IMR-90 (cell line): Measurements from ENCODE around the gene OBP2A. TPM values are rescaled to one million over a fixed set of nuclear protein-coding genes. Genes with fewer than 3 reads are reported as not detected.

Experiments
- ATAC-seq: fragments of 200-7000 bp; cut with Tn5 transposase; 2 replicates; pipeline ENCODE4 v1.9.1; 2020; ENCODE audit warnings: low read depth, mild to moderate bottlenecking, moderate library complexity
- BruUV-seq: library from RNA; stranded (reverse); fragments of 400-500 nt; replicated peaks from 2 replicates; lab custom pipeline; 2021; lab: Mats Ljungman, UMichigan
- CTCF ChIA-PET: fragments of 300-600 bp; formaldehyde crosslinking; extraction: SDS; loops from one replicate; lab custom pipeline; 2021; ENCODE audit warnings: antibody characterized with exemption; lab: Yijun Ruan, JAX
- POLR2A ChIA-PET: fragments of 300-600 bp; sonication (Branson Sonifier 250); formaldehyde crosslinking; loops from one replicate; lab custom pipeline; 2022; ENCODE audit warnings: antibody characterized with exemption; ENCODE audit not compliant: unreplicated experiment; lab: Charles Lee
- DNase-seq: peaks from one replicate; pipeline ENCODE4 v3.0.0; 2013
- H2AFZ ChIP-seq: replicated peaks from 2 replicates; pipeline ENCODE3; 2013; ENCODE audit warnings: low read length, mild to moderate bottlenecking; ENCODE audit not compliant: poor library complexity
- H2AK5ac ChIP-seq: 2 replicates; pipeline ENCODE4 v1.6.1; 2013; ENCODE audit warnings: low read depth, low read length, inconsistent platforms
- H2AK9ac ChIP-seq: replicated peaks from 2 replicates; pipeline ENCODE3; 2013; ENCODE audit warnings: mild to moderate bottlenecking, low read depth, low read length, moderate library complexity; ENCODE audit not compliant: poor library complexity
- H2BK120ac ChIP-seq: 2 replicates; pipeline ENCODE4 v1.6.1; 2013; ENCODE audit warnings: low read depth, low read length, inconsistent platforms
- H2BK15ac ChIP-seq: 3 replicates; pipeline ENCODE4 v1.6.1; 2013; ENCODE audit warnings: low read depth, low read length, inconsistent platforms
- H2BK20ac ChIP-seq: 2 replicates; pipeline ENCODE4 v1.6.1; 2013; ENCODE audit warnings: low read depth, mild to moderate bottlenecking, inconsistent platforms, low read length, moderate library complexity
- H2BK5ac ChIP-seq: 2 replicates; pipeline ENCODE4 v1.6.1; 2013; ENCODE audit warnings: mild to moderate bottlenecking, low read depth, low read length, inconsistent platforms; ENCODE audit not compliant: poor library complexity, severe bottlenecking
- H3K14ac ChIP-seq: replicated peaks from 2 replicates; pipeline ENCODE4 v1.6.1; 2013; ENCODE audit warnings: low read depth, low read length, inconsistent platforms
- H3K18ac ChIP-seq: 2 replicates; pipeline ENCODE4 v1.6.1; 2013; ENCODE audit warnings: low read depth, low read length, control low read depth
- H3K23ac ChIP-seq: 2 replicates; pipeline ENCODE4 v1.6.1; 2013; ENCODE audit warnings: low read depth, low read length, inconsistent platforms
- H3K27ac ChIP-seq: 2 replicates; pipeline ENCODE4 v1.5.1; 2013; ENCODE audit warnings: mild to moderate bottlenecking, control low read depth, low read length; ENCODE audit not compliant: insufficient read depth
- H3K27me3 ChIP-seq: 2 replicates; pipeline ENCODE4 v1.6.1; 2013; ENCODE audit warnings: low read length; ENCODE audit not compliant: control insufficient read depth, insufficient read depth
- H3K36me3 ChIP-seq: 2 replicates; pipeline ENCODE4 v1.6.1; 2013; ENCODE audit warnings: low read length, mixed read lengths; ENCODE audit not compliant: control insufficient read depth, insufficient read depth
- H3K4ac ChIP-seq: 2 replicates; pipeline ENCODE4 v1.6.1; 2013; ENCODE audit warnings: low read depth, low read length, inconsistent platforms
- H3K4me1 ChIP-seq: 2 replicates; pipeline ENCODE4 v1.6.1; 2013; ENCODE audit warnings: low read length, mixed read lengths; ENCODE audit not compliant: control insufficient read depth, insufficient read depth
- H3K4me2 ChIP-seq: 2 replicates; pipeline ENCODE4 v1.6.1; 2013; ENCODE audit warnings: low read depth, mild to moderate bottlenecking, control low read depth, low read length, moderate library complexity
- H3K4me3 ChIP-seq: 2 replicates; pipeline ENCODE4 v1.5.1; 2013; ENCODE audit warnings: low read depth, mild to moderate bottlenecking, control low read depth, low read length, moderate library complexity; ENCODE audit not compliant: insufficient read depth
- H3K56ac ChIP-seq: 2 replicates; pipeline ENCODE4 v1.6.1; 2013; ENCODE audit warnings: low read length, inconsistent platforms; ENCODE audit not compliant: insufficient read depth; ENCODE audit errors: extremely low read depth
- H3K79me1 ChIP-seq, 2 experiments: 2 replicates each; pipeline ENCODE4 v1.6.1; 2013; ENCODE audit warnings: low read length in 2 of 2, inconsistent platforms in 1 of 2, low read depth in 1 of 2
- H3K9ac ChIP-seq: 2 replicates; pipeline ENCODE4 v1.6.1; 2013; ENCODE audit warnings: low read depth, low read length, control low read depth
- H3K9me1 ChIP-seq: 2 replicates; pipeline ENCODE4 v1.6.1; 2013; ENCODE audit warnings: low read length, inconsistent platforms; ENCODE audit not compliant: insufficient read depth
- H3K9me3 ChIP-seq: 2 replicates; pipeline ENCODE4 v1.6.1; 2013; ENCODE audit warnings: low read length; ENCODE audit not compliant: control insufficient read depth, insufficient read depth
- H4K20me1 ChIP-seq: 2 replicates; pipeline ENCODE4 v1.6.1; 2013; ENCODE audit warnings: low read length, inconsistent platforms; ENCODE audit not compliant: insufficient read depth
- H4K5ac ChIP-seq: 2 replicates; pipeline ENCODE4 v1.6.1; 2013; ENCODE audit warnings: mild to moderate bottlenecking, low read depth, low read length, control low read depth
- H4K8ac ChIP-seq, 2 experiments: 2 replicates each; pipeline ENCODE4 v1.6.1; 2013; ENCODE audit warnings: low read depth in 2 of 2, low read length in 2 of 2, control low read depth in 1 of 2, inconsistent platforms in 1 of 2
- H4K91ac ChIP-seq: 2 replicates; pipeline ENCODE4 v1.6.1; 2013; ENCODE audit warnings: low read depth, low read length, inconsistent platforms; ENCODE audit not compliant: insufficient read depth
- CTCF ChIP-seq: conservative IDR thresholded peaks from 2 replicates; pipeline ENCODE4 v1.5.1; 2012; ENCODE audit warnings: mild to moderate bottlenecking, low read depth, low read length, improper control_type of control experiment
- MAZ ChIP-seq: IDR thresholded peaks from 2 replicates; pipeline ENCODE4 v1.6.1; 2012; ENCODE audit warnings: low read depth, mild to moderate bottlenecking, low read length, improper control_type of control experiment, moderate library complexity, borderline replicate concordance
- WGBS, 2 experiments: methylation state at CpG; one replicate each; pipeline versions ENCODE4 v1.1.5 to v1.1.7; 2013; ENCODE audit warnings: missing lambda C conversion rate in 2 of 2; ENCODE audit not compliant: insufficient read length in 1 of 2; ENCODE audit errors: extremely low coverage in 2 of 2; 5-methylcytosine and 5-hydroxymethylcytosine counted together
- dilution Hi-C: fragments of 300-500 bp; cut with HindIII; formaldehyde crosslinking; loops from one replicate; pipeline ENCODE4 v1.14.3; 2018; ENCODE audit warnings: low sequenced_read_pairs; ENCODE audit not compliant: unreplicated experiment
- in situ Hi-C: fragments of 300-500 bp; cut with MboI; formaldehyde crosslinking; loops from 3 replicates; pipeline ENCODE4 v1.14.3; 2019; ENCODE audit warnings: low sequenced_read_pairs, inconsistent platforms, mixed read lengths
- intact Hi-C: fragments of 100-400 bp; cut with micrococcal nuclease; formaldehyde crosslinking; loops from 2 replicates; pipeline ENCODE4 v1.10.0; 2022
- polyA plus RNA-seq, 3 experiments: library from polyadenylated mRNA; depleted of rRNA; stranded (reverse); fragments of >200 nt; gene quantifications; 2 replicates each; pipeline ENCODE4 v1.2.3, GENCODE V29; 2012; ENCODE audit warnings: low replicate concordance in 1 of 3
- total RNA-seq: library from RNA; depleted of rRNA; stranded (reverse); fragments of >200 nt; gene quantifications from 2 replicates; pipeline ENCODE4 v1.2.3, GENCODE V29; 2012

OBP2A gene
- total and polyA plus RNA-seq, 2 of the 4 experiments (the other 2 are of a cell fraction) = not detected

DNA sequence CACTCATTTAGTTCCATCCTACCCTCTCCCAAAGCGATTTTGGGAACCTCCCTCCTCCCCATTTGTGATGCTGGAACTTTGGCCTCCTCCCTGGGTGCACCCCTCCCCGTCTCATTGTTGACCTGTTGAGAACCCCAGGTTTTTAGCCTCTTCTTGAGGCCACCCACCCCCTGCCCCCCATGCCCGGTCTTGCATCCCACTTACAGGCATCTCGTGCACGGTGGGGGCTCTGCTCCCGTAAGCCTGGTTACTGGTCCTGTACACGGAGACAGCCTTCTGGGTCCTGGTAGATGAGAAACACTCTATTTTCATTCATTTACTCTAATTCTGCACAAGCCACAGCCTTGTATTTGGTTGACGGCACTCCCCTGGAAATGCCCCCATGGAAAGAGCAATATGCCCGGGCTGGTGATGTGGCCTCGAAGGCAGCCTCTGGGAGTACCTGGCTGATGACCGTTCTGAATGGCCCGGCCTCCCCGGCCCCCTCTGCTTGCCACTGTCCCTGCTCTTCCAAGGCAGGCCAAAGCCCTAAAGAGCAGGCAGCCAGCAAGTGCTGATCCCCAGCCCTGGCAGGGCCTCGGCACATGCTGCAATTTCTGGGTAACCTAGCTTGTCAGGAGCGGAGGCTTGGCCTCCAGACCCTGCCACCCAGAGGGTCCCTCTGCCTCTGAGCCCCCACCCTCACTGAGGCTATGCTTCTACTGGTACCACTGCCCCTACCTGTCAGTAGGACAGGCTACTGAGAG is 47.4 kb upstream of the OBP2A start:
- Histone ChIP-seq H3K14ac (no peak overlapping the region), H3K27ac (no peak overlapping the region), H4K5ac (no peak overlapping the region), H2AK9ac (no peak overlapping the region), H3K36me3 (peaks cover 12% of the 10 kb centered on the region), H3K9ac (no peak overlapping the region), H3K4me3 (no peak overlapping the region), H3K79me1 (peaks cover 4 to 27% of the 10 kb centered on the region in 2 experiments), H3K18ac (no peak overlapping the region), H3K56ac (no peak overlapping the region), H4K20me1 (peaks cover 19% of the 10 kb centered on the region), H2AK5ac (no peak overlapping the region), H3K9me1 (no peaks in the 10 kb centered on the region), H3K4me2 (no peak overlapping the region), H2BK20ac (no peak overlapping the region), H3K9me3 (no peaks in the 10 kb centered on the region), H4K8ac (no peak overlapping the region), H3K4me1 (peaks cover 6% of the 10 kb centered on the region; the same call in 1 of the 2 replicates), H3K27me3 (no peaks in the 10 kb centered on the region), H2BK5ac (no peak overlapping the region), H4K91ac (no peak overlapping the region), H2BK120ac (no peak overlapping the region), H3K23ac (no peak overlapping the region), H3K4ac (no peak overlapping the region), H2AFZ (peak overlapping the region; percentile 37), H2BK15ac (no peak overlapping the region)
- ChIA-PET POLR2A (no interaction called here), CTCF (no interaction called here)
- BruUV-seq = no TSS peak
- ATAC-seq (no peak), DNase-seq (no peak)
- 84% methylated on average over 9 of the region's 15 CpGs; no CpG with 5 or more reads in 1 of the 2 experiments for WGBS, 2 experiments
- intact Hi-C loops = no loop called here
- TF ChIP-seq MAZ = no peak
- no peak for TF ChIP-seq CTCF
- in situ Hi-C loops = no loop called here
- dilution Hi-C loops = no loop called here
